ENCODE measurements around the gene HRH3.

The HRH3 gene

DNA sequence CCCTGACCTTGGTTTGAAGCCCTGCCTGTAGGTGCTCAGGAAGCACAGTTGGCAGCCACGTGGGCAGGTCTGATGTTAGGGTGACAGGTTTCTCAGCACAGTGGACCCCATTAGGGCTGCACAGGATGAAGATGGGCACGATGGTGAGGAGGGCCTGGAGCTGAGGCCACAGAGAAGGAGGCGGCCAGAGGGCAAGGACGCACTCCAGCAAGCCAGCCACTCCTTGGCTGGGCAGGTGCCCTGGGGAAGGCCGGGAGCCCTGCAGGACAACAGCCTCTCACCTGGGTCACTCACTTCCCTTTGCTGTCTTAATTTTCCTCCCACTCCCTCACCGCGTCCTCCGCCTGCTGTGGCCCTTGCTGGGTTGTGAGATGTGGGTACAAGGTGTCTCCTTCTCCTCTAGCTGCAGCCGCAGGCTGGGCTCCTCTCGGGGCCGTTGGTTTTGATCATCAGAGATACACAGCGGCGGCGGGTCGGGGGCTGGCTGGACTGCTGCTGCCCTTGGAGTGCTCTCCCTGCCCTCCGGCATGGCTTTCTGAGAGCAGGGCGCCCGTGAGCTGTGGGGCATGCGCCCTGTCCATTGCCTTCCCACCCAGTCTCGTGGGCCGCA, 23.9 kb upstream of the HRH3 start:
- DNase-seq, result no peak

DNA sequence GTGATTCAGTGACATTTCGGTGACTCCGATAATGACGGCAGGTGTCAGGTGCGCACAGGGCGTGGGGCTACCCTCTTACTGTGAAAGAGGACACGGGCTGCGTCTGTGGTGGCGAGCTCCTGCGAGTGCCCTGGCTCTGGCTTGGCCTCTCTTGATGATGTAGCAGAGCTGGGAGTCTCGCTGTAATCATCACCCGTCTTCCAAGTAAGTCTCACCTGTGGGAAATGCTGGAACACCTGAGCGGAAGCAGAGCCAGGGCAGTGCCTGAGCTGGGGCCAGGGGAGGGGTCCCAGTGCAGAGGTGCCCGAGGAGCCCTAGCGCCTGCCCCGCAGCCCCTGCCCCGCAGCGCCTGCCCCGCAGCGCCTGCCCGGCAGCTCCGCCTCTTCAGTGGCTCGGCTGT, 23.0 kb upstream of the HRH3 start:
- DNase-seq, result no peak

DNA sequence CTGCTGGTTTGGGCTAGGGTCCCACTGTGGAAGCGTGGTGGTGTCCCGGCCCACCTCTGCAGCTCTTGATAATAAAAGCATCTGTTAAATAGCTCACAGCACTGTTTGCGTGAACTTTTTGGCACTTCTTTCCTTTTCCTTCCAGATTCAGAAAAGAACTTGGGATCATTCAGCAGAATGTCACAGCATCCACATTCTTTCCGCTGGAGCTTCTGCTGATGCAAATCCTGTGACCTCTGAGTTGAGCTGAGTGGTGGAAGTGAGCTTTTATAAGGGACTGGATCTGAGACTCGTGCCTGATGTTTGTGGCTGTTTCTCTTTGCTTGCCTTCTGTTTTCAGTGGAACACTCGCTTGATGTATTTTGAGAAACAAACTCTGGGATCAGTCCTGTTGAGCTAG, 22.1 kb upstream of the HRH3 start:
- DNase-seq, result no peak

DNA sequence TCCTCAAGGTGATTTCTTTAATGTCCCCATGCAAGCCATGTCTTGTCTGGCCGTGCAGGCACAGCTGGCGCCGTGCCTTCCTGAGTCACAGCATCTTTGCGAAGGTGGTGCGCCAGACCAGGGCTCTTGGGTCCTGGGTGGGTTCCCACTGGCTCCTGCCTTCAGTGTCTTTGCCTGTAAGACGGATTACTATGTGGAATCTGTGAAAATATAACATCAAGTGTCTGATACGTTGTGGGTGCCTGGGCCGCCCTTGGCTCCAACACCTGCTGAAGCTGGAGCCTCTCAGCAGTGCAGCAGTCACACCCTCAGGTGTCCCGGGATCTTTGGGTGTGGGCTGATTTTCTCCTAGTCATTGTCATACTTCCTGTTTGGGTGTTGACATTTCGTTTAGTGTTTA, 21.4 kb upstream of the HRH3 start:
- DNase-seq, result no peak

DNA sequence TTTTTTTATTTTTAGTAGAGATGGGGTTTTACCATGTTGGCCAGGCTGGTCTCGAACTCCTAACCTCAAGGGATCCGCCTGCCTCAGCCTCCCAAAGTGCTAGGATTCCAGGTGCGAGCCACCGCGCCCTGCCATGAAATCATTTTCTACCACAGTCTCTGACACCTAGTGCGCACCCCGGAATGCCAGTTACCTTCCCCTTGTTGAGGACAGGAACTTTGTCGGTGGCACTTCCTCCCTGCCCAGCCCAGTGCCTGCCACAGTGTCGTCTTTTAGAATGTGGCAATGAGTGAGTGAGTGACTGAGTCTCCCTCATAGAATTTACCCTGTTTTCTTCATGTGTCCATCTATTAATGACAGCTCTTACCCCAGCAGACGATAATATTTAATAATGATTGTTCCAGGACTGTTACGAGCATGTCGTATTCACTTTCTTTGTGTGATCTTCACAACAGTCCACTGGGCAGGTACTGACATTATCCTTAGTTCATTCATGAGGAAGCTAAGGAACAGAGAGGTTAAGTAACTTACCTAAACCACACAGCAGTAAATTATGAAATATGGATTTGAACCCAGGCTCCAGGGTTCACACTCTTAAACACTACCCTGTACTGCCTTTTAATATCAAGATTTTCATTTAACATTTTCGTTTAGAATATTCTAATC, 20.1 kb upstream of the HRH3 start:
- DNase-seq, result no peak

DNA sequence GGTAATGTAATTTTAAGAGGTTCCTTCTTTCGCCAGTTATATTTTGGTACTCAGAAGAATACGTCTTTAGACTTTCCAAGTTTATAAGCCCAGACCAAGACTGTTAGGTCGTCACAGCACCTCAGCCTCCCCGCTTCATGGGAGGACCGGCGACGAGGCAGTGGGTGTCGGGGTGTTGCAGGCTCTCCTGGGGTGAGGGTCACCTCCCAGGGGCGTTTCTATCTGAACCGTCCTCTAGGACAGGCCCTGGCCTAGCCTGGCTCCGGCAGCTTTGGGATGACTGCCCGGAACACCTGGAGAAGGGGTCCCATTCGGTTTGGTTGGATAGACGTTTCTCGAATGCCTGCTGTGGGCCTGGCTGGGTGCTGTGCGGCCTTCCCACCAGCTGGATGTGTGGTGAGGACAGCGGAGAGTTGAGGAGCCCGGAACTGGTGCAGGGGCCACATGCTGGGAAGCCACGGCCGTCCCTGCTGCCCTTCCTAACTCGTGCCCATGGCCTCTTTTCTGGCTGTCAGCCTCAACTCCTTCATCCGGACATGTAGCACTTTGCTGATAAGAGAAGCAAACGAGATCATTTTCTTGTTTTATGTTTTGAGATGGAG, 19.3 kb upstream of the HRH3 start:
- DNase-seq, result no peak

DNA sequence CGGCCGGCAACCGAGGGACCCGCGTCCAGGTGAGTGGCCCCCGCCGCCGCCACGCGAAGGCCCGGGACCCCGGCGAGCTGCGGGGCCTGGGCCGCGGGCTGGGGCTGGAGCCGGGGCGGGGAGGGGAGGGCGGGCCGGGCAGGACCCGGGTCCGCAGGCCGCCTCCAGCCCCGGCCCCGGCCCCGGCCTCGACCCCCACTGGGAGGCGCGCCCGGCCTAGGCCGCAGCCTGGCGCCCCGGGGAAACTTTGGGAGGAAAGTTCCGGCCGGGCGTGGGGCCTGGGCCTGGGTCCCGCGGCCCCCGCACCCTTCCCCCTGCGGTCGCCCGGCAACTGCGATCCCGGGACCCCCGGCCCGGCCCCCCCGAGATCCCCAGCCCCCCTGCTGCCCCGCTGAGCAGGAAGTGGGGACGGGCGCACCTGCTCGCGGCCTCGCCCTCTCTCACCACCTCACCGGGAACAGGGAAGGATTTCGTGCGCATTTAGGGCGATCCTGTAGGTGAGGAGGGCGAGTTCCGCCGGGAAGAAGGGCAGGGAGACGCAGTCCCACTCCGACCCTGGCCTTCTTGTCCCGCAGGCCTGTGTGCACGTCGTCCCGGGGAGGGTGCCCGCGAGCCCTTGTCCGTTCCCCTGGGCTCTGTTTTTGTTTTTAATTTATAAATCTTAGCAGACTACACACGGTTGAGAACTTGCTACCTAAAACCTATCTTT, 18.6 kb upstream of the HRH3 start:
- DNase-seq, result no peak

DNA sequence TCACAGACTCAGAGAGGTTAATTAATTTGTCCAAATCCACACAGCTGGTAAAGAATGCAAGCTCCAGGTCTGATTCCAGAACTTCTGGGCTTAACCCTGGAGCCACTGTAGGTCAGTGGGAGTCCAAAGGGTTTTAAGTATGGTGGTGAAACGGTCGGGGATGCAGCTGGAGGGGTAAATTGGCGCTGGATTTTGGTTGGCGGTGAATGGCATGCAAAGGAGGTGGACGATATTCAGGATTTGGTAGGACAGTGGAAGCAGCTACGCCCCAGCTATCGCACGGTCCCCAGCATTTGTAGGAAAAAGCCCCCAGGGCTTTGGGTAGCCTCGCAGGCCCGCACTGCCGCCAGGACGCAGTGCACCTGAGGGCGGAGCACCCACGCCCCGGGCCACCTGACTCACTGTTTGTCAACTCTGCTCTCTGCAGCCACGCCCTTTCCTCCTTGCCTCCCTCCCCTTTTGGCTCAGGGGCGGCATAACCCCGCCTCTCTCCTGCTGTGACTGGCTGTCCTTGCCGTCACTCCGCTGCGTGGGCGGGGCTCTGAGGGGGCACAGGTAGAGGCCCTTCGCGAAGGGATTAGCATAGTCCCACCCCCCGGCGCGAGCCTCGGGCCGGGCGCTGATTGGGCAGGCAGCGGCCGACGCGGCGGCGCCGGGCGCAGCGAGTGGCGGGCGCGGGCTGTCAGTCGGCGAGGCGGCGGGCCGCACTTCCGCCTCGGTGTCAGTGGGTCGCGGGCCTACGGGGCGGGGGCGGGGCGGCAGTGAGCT, 17.9 kb upstream of the HRH3 start, which contains the start of gene OSBPL2:
TSS of gene OSBPL2 (plus strand) at position 721 of the 768 bp plus-strand sequence. CDS start 17,664 bp downstream, outside the sequence.
- DNase-seq, result peak; percentile 100

DNA sequence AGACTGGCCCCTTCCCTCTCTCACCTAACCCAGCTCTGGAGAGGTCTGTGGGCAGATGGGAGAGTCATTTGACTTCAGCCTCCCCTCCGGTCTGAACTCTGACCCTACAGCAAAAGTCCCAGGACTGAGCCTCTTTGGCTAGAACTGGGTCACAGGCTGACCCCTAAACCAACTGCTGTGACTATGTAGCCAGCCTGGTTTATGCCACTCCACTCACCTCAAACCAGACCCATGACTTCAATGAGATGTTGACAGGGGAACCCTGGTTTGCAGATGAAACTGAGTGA, 17.4 kb upstream of the HRH3 start:
- DNase-seq, result no peak

DNA sequence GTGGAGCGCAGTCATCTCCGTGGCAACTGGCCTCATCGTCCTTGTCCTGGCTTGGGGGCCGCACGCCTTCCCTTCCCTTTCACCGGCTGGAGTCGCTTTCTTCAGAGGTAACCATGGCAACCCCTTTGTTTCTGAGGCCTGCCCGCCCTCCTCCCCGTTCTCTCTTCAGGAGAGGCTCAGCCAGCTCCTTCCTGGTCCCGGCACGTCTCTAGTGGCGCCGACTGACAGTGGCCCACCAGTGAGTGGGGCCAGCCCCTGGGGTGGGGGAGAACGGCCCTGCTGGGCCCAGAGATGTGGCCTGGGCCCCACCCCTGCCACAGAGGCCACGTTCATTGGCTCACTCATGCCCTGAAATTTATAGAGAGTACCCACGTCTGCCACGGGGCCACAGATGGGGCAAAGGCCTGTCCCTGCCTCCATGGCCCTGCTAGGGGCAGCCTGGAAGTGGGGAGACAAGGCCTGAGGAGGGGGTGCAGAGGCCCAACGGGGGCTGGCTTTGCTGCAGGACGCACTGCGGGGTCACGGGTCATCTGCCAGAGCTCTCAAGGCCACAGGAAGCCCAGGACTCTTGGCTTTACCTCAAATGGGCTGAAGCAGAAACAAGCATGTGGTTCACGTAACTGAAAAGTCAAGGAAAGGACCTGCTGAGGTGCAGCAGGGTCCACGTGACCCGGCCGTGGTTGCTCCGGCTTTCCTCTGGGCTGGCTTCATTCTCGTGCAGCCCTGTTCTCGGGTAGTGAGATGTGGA, 16.9 kb upstream of the HRH3 start:
- DNase-seq, result no peak

DNA sequence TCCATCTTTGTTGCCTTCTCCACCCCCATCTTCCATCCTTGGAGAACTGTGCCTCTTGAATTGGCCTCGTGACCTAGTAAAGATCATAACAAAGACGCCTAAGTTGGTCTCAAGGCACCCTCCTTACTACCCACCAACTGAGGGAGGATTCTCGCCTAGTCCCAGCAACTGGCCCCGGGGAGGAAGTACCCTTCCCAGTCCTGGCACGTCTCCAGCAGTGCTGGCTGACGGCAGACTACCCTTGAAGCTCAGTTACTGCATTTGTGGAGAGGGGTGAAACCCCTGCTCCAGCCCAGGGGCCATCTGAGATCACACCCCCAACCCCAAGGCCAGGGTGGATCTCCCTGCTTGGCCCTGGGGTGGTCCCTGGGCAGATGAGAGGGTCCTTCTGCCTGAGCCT, 16.1 kb upstream of the HRH3 start:
- DNase-seq, result no peak

DNA sequence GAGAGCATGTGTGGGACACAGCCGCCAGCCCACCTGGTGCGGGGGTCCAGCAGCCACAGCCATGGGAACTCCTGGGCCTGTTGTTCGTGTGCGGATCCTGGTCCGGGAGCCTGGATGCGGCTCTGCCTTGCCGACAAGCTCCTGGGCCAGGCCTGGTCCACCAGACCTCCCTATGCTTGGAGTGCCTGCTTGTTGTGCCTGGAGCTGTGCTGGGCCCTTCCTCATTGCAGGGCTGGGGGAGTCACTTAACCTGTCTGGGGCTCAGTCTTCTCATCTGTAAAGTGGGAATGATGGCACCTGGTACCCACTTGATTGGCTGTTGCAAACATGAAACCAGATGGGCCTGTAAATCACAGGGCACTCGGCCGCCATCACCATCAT, 15.7 kb upstream of the HRH3 start:
- DNase-seq, result no peak

DNA sequence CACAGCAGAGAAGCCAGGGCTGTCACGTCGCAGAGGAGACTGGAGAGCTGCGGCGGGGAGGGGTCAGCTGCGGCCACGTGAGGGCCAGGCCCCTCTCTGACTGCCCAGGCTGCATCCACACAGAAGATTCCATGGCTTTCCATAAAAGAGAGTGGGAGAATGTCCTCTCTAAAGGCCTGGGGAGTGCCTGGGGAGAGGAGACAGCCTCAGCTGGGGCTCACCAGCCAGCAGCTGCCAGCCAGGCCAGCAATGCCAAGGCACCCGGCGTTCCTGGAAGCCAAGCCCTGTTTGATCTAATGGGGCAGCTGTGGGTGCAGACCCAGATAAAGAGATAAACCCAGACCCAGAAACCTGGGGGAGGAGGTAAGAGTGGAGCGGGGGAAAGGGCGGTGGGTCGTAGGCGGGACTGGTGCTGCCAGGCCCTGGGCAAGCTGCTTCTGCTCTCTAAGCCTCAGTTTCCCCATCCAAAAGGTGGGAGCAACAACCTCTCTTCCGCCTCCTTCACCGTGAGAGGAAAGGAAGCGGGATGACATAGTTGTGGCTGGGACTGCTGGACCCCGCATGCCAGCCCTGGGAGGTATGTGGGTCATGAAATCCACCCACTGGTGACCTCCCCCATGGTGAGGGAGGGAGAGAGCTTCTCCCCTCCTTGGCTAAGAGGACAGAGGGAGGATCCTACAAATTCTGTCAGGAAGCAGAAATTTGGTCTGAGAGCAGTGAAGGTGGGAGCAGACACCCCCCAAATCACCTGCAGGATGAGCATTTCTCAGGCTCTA, 15.1 kb upstream of the HRH3 start:
- peak; percentile 57 for DNase-seq

DNA sequence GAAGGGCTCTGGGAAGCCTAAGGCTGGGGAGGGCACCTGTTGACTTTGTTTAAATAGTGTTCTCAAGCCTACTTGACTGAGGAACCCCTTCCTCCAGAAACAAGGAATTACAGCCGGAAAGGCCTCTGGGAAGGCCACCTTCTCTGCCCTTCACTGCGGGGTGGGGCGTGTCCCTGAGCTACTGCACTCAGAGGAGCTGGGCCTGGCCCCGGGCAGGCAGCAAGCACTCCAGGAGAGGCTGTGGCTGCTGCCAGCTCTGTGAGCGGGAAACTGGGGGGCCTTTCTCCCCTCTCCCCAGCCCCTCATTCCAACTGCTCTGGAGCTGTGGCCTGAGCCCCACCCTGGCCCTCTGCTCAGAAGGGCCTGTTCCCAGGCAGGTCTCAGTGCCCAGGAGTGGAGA, 14.3 kb upstream of the HRH3 start:
- DNase-seq, result no peak

DNA sequence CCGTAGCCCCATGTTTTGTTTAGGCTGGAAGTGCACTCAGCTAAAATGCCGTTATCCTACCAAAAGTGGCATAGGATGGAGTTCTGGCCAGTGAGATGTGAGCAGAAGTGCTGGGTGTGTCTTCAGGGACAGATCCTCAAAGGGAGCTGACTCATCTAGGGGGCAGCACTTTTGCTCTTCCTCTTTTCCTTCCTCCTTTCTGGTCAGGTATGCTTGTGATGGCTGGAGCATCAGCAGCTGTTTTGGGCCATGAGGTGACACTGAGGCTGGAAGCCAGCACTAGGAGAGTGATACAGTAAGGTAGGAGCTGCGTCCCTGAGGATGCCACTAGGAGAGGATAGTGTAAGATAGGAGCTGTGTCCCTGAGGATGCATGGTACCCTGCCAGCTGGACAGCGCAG, 13.6 kb upstream of the HRH3 start:
- no peak for DNase-seq

DNA sequence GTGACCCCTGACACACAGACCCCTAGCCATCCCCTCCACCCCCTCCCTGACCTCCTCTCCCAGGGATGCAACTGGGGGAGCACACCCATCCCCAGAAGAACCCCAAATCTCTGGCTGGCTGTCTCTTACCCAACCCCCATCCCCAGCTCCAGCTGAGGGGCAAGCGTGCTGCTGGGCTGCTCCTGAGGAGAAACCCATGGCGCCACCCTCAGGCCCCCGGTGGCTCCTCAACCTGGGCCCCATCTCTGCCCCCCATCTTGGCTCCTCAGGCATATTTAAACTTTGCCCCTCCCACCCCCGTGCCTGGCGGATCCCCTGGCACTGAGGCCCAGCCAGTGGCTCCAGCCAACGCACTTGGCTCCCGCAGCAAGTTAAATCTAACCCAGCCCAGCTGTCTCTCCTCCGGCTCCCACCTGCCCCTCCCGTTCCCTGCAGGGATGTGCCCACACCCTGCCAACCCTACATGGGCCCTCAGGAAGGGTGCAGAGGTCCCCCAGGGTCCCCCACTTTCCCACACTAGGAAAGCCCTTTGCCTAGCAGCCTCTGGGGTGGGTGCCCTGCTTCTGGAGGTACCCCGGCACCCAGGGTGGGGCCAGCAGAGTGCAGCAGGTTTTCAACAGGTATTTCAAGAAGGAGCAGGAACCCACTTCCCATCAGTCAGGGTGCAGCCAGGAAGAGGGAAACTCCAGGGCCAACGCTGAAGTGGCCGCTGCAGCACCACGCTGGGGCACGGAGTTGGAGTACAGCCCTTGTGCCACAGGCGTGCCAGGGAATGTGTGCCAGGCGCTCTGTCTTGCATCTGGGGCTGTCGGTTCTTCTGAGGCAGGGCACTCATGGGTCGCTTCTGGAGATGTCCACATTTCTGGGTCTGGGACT, 12.9 kb upstream of the HRH3 start:
- DNase-seq, result no peak

DNA sequence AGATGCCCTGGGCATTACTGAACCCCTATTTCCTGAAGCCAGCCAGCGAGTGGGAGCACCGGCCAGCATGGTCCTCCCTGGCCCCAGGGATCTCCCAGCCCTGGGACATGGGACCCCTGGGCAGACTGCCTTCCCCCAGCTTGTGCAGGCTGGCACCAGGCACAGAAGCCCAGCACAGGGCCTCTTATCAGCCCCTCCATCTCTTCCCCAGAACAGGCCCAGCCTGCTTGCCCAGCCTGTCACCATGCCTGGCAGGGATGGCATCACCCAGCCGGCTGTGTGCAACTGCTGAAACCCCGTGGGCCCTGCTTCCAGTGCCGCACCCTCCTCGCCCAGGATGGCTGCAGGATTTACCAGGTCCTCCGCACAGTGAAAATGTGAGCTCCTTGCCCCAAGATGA, 12.1 kb upstream of the HRH3 start:
- DNase-seq, result no peak

DNA sequence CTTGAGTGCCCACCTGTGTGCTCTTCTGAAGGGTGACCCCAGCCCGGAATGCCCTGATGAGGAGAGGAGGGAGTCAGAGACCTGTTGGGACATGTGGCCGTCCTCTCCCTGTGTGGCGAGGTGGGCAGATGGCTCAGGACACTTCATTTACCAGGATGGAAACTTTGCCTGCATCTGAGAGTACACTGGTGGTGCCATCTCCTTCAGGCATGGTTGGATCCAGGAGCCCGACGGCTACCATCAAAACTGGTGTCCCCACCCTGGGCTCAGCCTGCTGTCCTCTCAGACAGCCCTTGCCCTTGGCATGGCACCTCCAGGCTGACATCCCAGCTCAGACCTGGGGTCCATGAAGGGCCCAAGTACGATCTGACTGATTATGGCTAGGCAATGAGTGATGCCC, 11.2 kb upstream of the HRH3 start:
- DNase-seq, result no peak

DNA sequence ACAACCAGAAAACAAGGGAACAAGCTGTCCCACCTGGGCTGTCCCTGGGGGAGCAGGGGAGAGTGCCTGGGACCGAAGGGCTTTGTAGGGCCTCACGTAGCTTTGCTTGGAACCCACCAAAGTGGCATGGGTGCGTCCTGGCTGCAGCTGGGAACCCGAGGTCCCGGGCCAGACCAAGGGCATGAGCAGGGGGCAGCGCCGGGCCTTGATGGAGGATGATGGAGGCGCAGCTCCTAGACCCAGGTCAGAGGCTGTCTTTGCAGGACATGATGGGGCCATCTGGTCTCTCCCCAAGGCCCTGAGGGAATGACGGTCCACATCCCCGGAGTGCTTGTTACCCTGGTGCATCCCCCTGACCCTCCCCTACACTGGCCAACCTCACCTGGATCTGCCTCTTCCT, 10.6 kb upstream of the HRH3 start:
- no peak for DNase-seq

DNA sequence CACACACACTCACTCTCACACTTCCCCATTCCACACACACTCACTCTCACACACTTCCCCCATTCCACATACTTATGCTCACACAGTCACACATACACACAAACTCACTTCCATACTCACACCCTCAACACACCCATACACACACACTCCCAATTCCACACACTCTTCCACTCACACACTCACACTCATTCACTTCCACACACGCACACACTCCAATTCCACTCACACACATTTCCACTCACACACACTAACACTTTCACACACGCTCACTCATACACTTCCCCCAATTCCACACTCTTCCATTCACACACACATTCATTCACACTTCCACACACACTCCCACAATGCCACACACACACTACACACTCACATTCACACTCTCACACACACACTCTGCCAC, 10.2 kb upstream of the HRH3 start:
- DNase-seq, result no peak

DNA sequence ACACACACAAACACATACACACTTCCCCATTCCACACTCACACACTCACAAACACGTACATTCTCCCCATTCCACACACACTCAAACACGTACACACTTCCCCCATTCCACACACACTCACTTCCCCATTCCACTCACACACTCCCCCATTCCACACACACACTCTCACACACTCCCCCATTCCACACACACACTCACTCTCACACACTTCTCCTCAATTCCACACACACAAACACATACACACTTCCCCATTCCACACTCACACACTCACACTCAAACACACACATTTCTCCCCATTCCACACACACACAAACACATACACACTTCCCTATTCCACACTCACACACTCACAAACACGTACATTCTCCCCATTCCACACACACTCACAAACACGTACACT, 9.6 kb upstream of the HRH3 start:
- DNase-seq, result no peak
